Glutamatergic neuron (in vitro differentiated cells): ENCODE data around the gene HCN2. TPM values are rescaled to one million over a fixed set of nuclear protein-coding genes. Genes with fewer than 3 reads are reported as not detected.

Experiments
- DNase-seq: peaks from one replicate; pipeline ENCODE4 v3.0.0; 2022
- H3K27ac Mint-ChIP-seq: one replicate; pipeline ENCODE4 v1.8.0; 2020; ENCODE audit warnings: mild to moderate bottlenecking, mixed read lengths, inconsistent platforms; ENCODE audit not compliant: unreplicated experiment
- H3K27me3 Mint-ChIP-seq: one replicate; pipeline ENCODE4 v1.8.0; 2020; ENCODE audit warnings: mild to moderate bottlenecking, moderate library complexity, mixed read lengths, inconsistent platforms; ENCODE audit not compliant: unreplicated experiment
- H3K36me3 Mint-ChIP-seq: one replicate; pipeline ENCODE4 v1.8.0; 2020; ENCODE audit warnings: mild to moderate bottlenecking, mixed read lengths, inconsistent platforms; ENCODE audit not compliant: unreplicated experiment
- H3K4me1 Mint-ChIP-seq: one replicate; pipeline ENCODE4 v1.8.0; 2020; ENCODE audit warnings: mild to moderate bottlenecking, low read depth, mixed read lengths, inconsistent platforms; ENCODE audit not compliant: unreplicated experiment
- H3K4me3 Mint-ChIP-seq: one replicate; pipeline ENCODE4 v1.8.0; 2020; ENCODE audit warnings: mild to moderate bottlenecking, mixed read lengths, inconsistent platforms; ENCODE audit not compliant: unreplicated experiment
- H3K9me3 Mint-ChIP-seq: one replicate; pipeline ENCODE4 v1.8.0; 2020; ENCODE audit warnings: mild to moderate bottlenecking, moderate library complexity, mixed read lengths, inconsistent platforms; ENCODE audit not compliant: unreplicated experiment
- CTCF ChIP-seq: fragments of 200-600 bp; sonication (generic); IDR thresholded peaks from one replicate; pipeline ENCODE4 v1.5.0; 2021; ENCODE audit not compliant: partially characterized antibody, unreplicated experiment
- total RNA-seq: library from RNA; stranded (reverse); fragmentation: NEBNext Ultra II Directional; extraction: Animal tissue kit (Norgen Biotek cat#: 25700); gene quantifications from one replicate; pipeline ENCODE4 v1.2.1, GENCODE V29; 2021; ENCODE audit not compliant: unreplicated experiment

The HCN2 gene
- total RNA-seq, 1 donor from 2014 or later: 33.2 TPM

GRCh38 chr19:594265-594870 is 4.7 kb downstream of the HCN2 start:
- Mint-ChIP-seq H3K4me3 (no peak overlapping the region), H3K27ac (no peak overlapping the region), H3K36me3 (no peaks in the 10 kb centered on the region), H3K4me1 (peaks cover 3% of the 10 kb centered on the region), H3K9me3 (peaks cover 5% of the 10 kb centered on the region), H3K27me3 (peaks cover 5% of the 10 kb centered on the region)
- no peak for TF ChIP-seq CTCF
- DNase-seq: no peak

DNA sequence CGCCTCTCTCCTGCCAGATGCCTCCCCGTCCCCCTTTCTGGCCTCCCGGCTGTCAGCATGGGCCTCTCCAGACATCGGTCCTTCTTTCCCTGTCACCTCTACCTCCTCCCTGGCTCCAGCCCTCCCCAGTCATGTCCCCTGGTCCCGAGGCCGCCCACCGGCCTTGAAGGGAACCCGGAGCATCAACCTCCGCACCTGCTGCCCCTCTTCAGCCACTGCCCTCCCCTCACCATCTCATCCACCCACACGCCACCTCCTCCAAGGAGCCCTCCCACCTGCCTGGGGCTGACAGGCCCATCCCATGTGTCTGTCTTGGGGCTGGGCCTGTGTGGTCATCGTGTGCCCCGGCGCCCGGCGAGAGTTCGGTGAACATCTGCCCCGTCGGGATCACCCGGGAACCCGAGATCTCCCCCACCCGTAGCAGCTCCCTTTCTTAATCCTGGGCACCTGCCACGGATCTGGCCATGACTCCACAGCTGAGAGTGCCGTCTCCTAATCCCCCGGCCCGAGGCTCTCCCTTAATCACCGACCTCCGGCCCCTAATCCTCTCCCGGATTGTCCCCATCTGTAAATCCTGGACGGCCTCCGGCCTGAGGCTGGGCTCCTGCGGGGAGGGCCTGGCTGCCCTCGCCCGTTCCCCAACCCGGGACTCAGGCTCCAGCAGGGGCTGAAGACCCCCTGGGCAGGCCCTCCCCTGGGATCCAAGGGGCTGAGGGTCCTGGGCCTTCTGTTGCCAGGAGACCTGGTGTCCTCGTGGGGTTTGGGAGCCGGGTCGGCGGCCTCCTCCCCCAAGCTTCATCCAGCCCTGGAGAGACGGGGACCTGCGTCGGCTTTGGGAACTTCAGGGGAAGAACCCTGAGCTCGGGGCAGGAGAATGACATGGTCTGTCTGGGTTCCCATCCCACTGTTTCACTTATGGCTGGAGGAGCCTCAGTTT is 5.9 kb downstream of the HCN2 start:
- TF ChIP-seq CTCF: no peak
- Mint-ChIP-seq H3K36me3 (no peaks in the 10 kb centered on the region), H3K4me3 (no peak overlapping the region), H3K9me3 (peaks cover 5% of the 10 kb centered on the region), H3K4me1 (peaks cover 3% of the 10 kb centered on the region), H3K27ac (no peak overlapping the region), H3K27me3 (peaks cover 5% of the 10 kb centered on the region)
- DNase-seq: no peak

DNA sequence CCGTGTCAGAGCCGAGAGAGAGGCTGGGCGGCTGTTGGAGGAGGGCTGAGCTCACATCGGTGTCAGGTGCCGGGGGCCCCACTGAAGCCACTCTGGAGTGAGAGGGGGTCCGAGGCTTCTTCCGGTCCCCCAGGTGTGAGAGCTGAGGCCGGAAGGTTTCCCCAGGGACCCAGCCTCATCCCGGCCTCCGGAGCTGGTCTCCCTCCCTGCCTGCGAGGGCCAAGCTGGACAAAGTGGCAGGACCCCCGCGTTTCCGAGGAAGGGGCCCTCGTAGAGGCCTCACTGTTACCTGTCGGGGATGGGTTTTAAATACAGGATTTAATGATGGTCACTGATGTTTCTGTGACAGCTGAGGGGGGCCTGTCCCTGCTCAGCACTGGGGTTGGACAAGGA is 6.6 kb downstream of the HCN2 start:
- no peak for TF ChIP-seq CTCF
- Mint-ChIP-seq H3K4me1 (peaks cover 3% of the 10 kb centered on the region), H3K9me3 (peaks cover 5% of the 10 kb centered on the region)

GRCh38 chr19:597406-598315 is 8.0 kb downstream of the HCN2 start:
- peaks cover 9% of the 10 kb centered on the region for H3K36me3 Mint-ChIP-seq
- no peak for TF ChIP-seq CTCF
- H3K27me3 Mint-ChIP-seq: peaks cover 4% of the 10 kb centered on the region
- no peak overlapping the region for H3K27ac Mint-ChIP-seq
- peaks cover 11% of the 10 kb centered on the region for H3K9me3 Mint-ChIP-seq
- DNase-seq: no peak
- H3K4me1 Mint-ChIP-seq: no peaks in the 10 kb centered on the region
- H3K4me3 Mint-ChIP-seq: no peak overlapping the region

More for the DNA sequence above, 6.6 kb downstream of the HCN2 start:
- Mint-ChIP-seq H3K4me3 (no peak overlapping the region), H3K36me3 (peaks cover under 1% of the 10 kb centered on the region), H3K27ac (no peak overlapping the region), H3K27me3 (peaks cover 3% of the 10 kb centered on the region)
- no peak for DNase-seq
